GM23338 (cell line): ENCODE results near the gene MAGOHB. TPM values are rescaled to one million over a fixed set of nuclear protein-coding genes. Genes with fewer than 3 reads are reported as not detected.
A peak's percentile ranks its signal among the peaks of the same experiment; 100 is the strongest.

Experiments used
- ATAC-seq: fragments of 200-7000 bp; cut with Tn5 transposase; 3 replicates; pipeline ENCODE4 v1.9.1; 2020
- DNase-seq: peaks from one replicate; pipeline ENCODE4 v3.0.0-alpha.2; 2015; ENCODE audit warnings: low spot score
- H2AFZ ChIP-seq: fragments of 200-600 bp; sonication (generic); 2 replicates; pipeline ENCODE4 v1.8.0; 2016; ENCODE audit warnings: antibody characterized with exemption, mild to moderate bottlenecking, moderate library complexity
- H3F3A ChIP-seq: fragments of 200-600 bp; sonication (generic); replicated peaks from 2 replicates; pipeline ENCODE4 v1.8.0; 2017; ENCODE audit warnings: antibody characterized with exemption, mixed run types, low read depth
- H3K27ac ChIP-seq: fragments of 200-600 bp; sonication (generic); 2 replicates; pipeline ENCODE4 v1.6.1; 2016; ENCODE audit warnings: low read depth
- H3K27me3 ChIP-seq: fragments of 200-600 bp; sonication (generic); 2 replicates; pipeline ENCODE4 v1.8.0; 2016; ENCODE audit warnings: mild to moderate bottlenecking, mixed run types, moderate library complexity; ENCODE audit not compliant: insufficient read depth
- H3K36me3 ChIP-seq: fragments of 200-600 bp; sonication (generic); 2 replicates; pipeline ENCODE4 v1.8.0; 2016; ENCODE audit warnings: mild to moderate bottlenecking; ENCODE audit not compliant: insufficient read depth
- H3K4me1 ChIP-seq: fragments of 200-600 bp; sonication (generic); 2 replicates; pipeline ENCODE4 v1.8.0; 2016; ENCODE audit warnings: mild to moderate bottlenecking, moderate library complexity; ENCODE audit not compliant: insufficient read depth
- H3K4me2 ChIP-seq: fragments of 200-600 bp; sonication (generic); 2 replicates; pipeline ENCODE4 v1.7.1; 2017; ENCODE audit warnings: mixed run types
- H3K4me3 ChIP-seq: fragments of 200-600 bp; sonication (generic); 2 replicates; pipeline ENCODE4 v1.6.1; 2016; ENCODE audit warnings: mixed run types
- H3K79me2 ChIP-seq: fragments of 200-600 bp; sonication (generic); replicated peaks from 2 replicates; pipeline ENCODE4 v1.8.0; 2017; ENCODE audit warnings: mild to moderate bottlenecking; ENCODE audit not compliant: insufficient read depth
- H3K9me2 ChIP-seq: fragments of 200-600 bp; sonication (generic); 2 replicates; pipeline ENCODE4 v1.8.0; 2017; ENCODE audit not compliant: insufficient read depth
- H4K20me1 ChIP-seq: fragments of 200-600 bp; sonication (generic); replicated peaks from 2 replicates; pipeline ENCODE4 v1.8.0; 2017; ENCODE audit warnings: mild to moderate bottlenecking; ENCODE audit not compliant: insufficient read depth
- H3K27ac Mint-ChIP-seq: 2 replicates; pipeline ENCODE4 v1.8.0; 2020; ENCODE audit warnings: inconsistent platforms, mild to moderate bottlenecking, moderate library complexity, mixed read lengths
- H3K27me3 Mint-ChIP-seq: 3 replicates; pipeline ENCODE4 v1.8.0; 2022; ENCODE audit warnings: low read depth, mild to moderate bottlenecking, moderate library complexity, mixed read lengths, inconsistent platforms; ENCODE audit not compliant: insufficient read depth, poor library complexity
- H3K36me3 Mint-ChIP-seq: 3 replicates; pipeline ENCODE4 v1.8.0; 2021; ENCODE audit warnings: low read depth, mild to moderate bottlenecking, inconsistent platforms, moderate library complexity, mixed read lengths
- H3K4me1 Mint-ChIP-seq: 3 replicates; pipeline ENCODE4 v1.8.0; 2020; ENCODE audit warnings: mild to moderate bottlenecking, inconsistent platforms, mixed read lengths
- H3K4me3 Mint-ChIP-seq: 3 replicates; pipeline ENCODE4 v1.8.0; 2021; ENCODE audit warnings: moderate library complexity, mild to moderate bottlenecking, inconsistent platforms, mixed read lengths
- H3K9me3 Mint-ChIP-seq: 3 replicates; pipeline ENCODE4 v1.8.0; 2020; ENCODE audit warnings: moderate library complexity, mild to moderate bottlenecking, inconsistent platforms, mixed read lengths
- CREB1 ChIP-seq: fragments of 250-450 bp; sonication (Bioruptor Pico); IDR thresholded peaks from 2 replicates; pipeline ENCODE4 v1.5.0; 2020; ENCODE audit warnings: low read depth, mild to moderate bottlenecking, moderate library complexity
- EZH2phosphoT487 ChIP-seq: fragments of 200-600 bp; sonication (generic); IDR thresholded peaks from one replicate; pipeline ENCODE4 v1.8.1; 2018; ENCODE audit warnings: antibody characterized with exemption; ENCODE audit not compliant: unreplicated experiment
- JUNB ChIP-seq: IDR thresholded peaks from one replicate; pipeline ENCODE4 v1.6.1; 2016; ENCODE audit warnings: antibody characterized with exemption; ENCODE audit not compliant: unreplicated experiment
- NANOG ChIP-seq: IDR thresholded peaks from 2 replicates; pipeline ENCODE4 v1.6.1; 2016; ENCODE audit warnings: antibody characterized with exemption, borderline replicate concordance
- POLR2AphosphoS5 ChIP-seq: IDR thresholded peaks from 2 replicates; pipeline ENCODE4 v1.6.1; 2016; ENCODE audit warnings: antibody characterized with exemption, low read depth
- ZNF331 ChIP-seq: fragments of 250-450 bp; sonication (Bioruptor Pico); IDR thresholded peaks from 2 replicates; pipeline ENCODE4 v1.5.0; 2020; ENCODE audit warnings: low read depth, mild to moderate bottlenecking, moderate library complexity
- polyA plus RNA-seq: library from polyadenylated mRNA; unstranded; fragments of >200 nt; fragmentation: Nextera tagmentation; extraction: Ambion mirVana; gene quantifications from 2 replicates; pipeline ENCODE4 v1.2.1, GENCODE V29; 2016
- total RNA-seq: library from RNA; depleted of rRNA; stranded (reverse); fragments of >200 nt; shearing (Covaris generic); gene quantifications from 2 replicates; pipeline ENCODE4 v1.2.3, GENCODE V29; 2014
- TF ChIP-seq, protein P1 (sequence below), 2 experiments: fragments of 200-600 bp in 1 of 2; sonication (generic) in 1 of 2; conservative IDR thresholded peaks; 2 replicates each; pipeline versions ENCODE4 v1.5.1 to v1.6.1; 2016 to 2017; ENCODE audit warnings: antibody characterized with exemption in 2 of 2, low read depth in 2 of 2, mild to moderate bottlenecking in 2 of 2, moderate library complexity in 1 of 2
- TF ChIP-seq, protein P2 (sequence below): IDR thresholded peaks from one replicate; pipeline ENCODE4 v1.6.1; 2018; ENCODE audit warnings: antibody characterized with exemption; ENCODE audit not compliant: unreplicated experiment

MAGOHB gene
- total and polyA plus RNA-seq, 2 experiments from 2014 or later = 38.5 to 175 TPM

DNA sequence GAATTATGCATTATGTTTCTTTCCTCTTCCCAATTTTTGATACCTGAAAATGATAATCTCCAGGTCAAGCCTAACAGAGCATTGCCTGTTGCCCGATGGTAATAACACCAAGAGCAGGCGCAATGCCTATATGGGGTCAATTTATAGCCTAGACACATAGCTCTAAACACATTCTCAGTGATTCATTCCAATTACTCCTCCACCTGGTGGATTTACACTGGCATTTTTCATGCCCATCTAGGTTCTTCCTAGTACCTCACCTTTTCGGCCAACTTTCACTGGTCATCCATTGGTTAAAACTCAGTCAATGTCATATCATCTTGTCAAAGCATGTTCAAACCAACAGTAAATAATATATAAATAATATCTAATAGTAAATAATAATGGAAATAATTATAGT, 54.6 kb downstream of the MAGOHB start:
- peaks cover 3% of the 10 kb centered on the region for H3K27me3 Mint-ChIP-seq

DNA sequence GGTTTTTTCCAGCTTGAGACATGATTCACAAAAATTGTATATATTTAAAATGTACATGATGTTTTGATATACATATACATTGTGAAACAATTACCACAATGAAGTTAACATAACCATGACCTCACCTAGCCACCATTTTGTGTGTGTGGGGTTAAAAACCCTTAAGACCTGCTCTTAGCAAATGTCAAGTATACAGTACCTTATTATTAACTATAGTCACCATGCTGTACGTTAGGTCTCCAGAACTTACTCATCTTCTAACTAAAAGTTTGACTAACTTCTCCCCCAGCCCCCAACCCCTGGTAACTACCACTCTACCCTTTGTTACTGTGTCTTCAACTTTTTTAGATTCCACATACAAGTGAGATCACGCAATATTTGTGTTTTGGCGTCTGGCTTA, 55.1 kb downstream of the MAGOHB start:
- Histone ChIP-seq H4K20me1 (no peaks in the 10 kb centered on the region), H3K9me2 (no peaks in the 10 kb centered on the region), H2AFZ (no peak overlapping the region), H3K4me3 (no peak overlapping the region), H3K27ac (no peak overlapping the region), H3K4me1 (0 out of 2 replicates have a peak, but pooled peaks cover 6% of the 10 kb centered on the region), H3F3A (no peaks in the 10 kb centered on the region), H3K27me3 (no peaks in the 10 kb centered on the region), H3K4me2 (no peak overlapping the region), H3K79me2 (no peaks in the 10 kb centered on the region), H3K36me3 (no peaks in the 10 kb centered on the region)
- Mint-ChIP-seq H3K9me3 (no peaks in the 10 kb centered on the region; the same call in 2 of the 3 replicates), H3K27me3 (peaks cover 3% of the 10 kb centered on the region), H3K4me3 (no peak overlapping the region), H3K4me1 (peaks cover 11% of the 10 kb centered on the region; the same call in 2 of the 3 replicates), H3K36me3 (no peaks in the 10 kb centered on the region; the same call in 2 of the 3 replicates), H3K27ac (no peak overlapping the region)
- DNase-seq (no peak), ATAC-seq (no peak)
- TF ChIP-seq, protein P1, sequence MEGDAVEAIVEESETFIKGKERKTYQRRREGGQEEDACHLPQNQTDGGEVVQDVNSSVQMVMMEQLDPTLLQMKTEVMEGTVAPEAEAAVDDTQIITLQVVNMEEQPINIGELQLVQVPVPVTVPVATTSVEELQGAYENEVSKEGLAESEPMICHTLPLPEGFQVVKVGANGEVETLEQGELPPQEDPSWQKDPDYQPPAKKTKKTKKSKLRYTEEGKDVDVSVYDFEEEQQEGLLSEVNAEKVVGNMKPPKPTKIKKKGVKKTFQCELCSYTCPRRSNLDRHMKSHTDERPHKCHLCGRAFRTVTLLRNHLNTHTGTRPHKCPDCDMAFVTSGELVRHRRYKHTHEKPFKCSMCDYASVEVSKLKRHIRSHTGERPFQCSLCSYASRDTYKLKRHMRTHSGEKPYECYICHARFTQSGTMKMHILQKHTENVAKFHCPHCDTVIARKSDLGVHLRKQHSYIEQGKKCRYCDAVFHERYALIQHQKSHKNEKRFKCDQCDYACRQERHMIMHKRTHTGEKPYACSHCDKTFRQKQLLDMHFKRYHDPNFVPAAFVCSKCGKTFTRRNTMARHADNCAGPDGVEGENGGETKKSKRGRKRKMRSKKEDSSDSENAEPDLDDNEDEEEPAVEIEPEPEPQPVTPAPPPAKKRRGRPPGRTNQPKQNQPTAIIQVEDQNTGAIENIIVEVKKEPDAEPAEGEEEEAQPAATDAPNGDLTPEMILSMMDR (conservative IDR thresholded peaks at IDR 0.05; ENCODE audit: low read depth in 2 of 2) = no peak
- TF ChIP-seq ZNF331 (CRISPR knock-in tag) (no peak), CREB1 (CRISPR knock-in tag) (no peak), POLR2AphosphoS5 (no peak), EZH2phosphoT487 (no peak), JUNB (no peak), NANOG (no peak)

More for the DNA sequence above, 54.6 kb downstream of the MAGOHB start:
- Mint-ChIP-seq H3K9me3 (no peaks in the 10 kb centered on the region; the same call in 2 of the 3 replicates), H3K4me1 (peaks cover 11% of the 10 kb centered on the region; the same call in 2 of the 3 replicates), H3K4me3 (no peak overlapping the region), H3K27ac (no peak overlapping the region), H3K36me3 (no peaks in the 10 kb centered on the region)
- Histone ChIP-seq H4K20me1 (no peaks in the 10 kb centered on the region), H3K4me2 (no peak overlapping the region), H3K9me2 (no peaks in the 10 kb centered on the region), H3K79me2 (no peaks in the 10 kb centered on the region), H3K27me3 (no peaks in the 10 kb centered on the region), H3K4me1 (0 out of 2 replicates have a peak, but pooled peaks cover 6% of the 10 kb centered on the region), H3K27ac (no peak overlapping the region), H2AFZ (no peak overlapping the region), H3K36me3 (no peaks in the 10 kb centered on the region), H3K4me3 (no peak overlapping the region), H3F3A (no peaks in the 10 kb centered on the region)
- DNase-seq = peak; percentile 9
- TF ChIP-seq, protein P1 (conservative IDR thresholded peaks at IDR 0.05; ENCODE audit: low read depth in 2 of 2) = peak in 1 of 2 experiments; percentile 38; a peak in 2 of 4 replicates
- TF ChIP-seq, protein P2, sequence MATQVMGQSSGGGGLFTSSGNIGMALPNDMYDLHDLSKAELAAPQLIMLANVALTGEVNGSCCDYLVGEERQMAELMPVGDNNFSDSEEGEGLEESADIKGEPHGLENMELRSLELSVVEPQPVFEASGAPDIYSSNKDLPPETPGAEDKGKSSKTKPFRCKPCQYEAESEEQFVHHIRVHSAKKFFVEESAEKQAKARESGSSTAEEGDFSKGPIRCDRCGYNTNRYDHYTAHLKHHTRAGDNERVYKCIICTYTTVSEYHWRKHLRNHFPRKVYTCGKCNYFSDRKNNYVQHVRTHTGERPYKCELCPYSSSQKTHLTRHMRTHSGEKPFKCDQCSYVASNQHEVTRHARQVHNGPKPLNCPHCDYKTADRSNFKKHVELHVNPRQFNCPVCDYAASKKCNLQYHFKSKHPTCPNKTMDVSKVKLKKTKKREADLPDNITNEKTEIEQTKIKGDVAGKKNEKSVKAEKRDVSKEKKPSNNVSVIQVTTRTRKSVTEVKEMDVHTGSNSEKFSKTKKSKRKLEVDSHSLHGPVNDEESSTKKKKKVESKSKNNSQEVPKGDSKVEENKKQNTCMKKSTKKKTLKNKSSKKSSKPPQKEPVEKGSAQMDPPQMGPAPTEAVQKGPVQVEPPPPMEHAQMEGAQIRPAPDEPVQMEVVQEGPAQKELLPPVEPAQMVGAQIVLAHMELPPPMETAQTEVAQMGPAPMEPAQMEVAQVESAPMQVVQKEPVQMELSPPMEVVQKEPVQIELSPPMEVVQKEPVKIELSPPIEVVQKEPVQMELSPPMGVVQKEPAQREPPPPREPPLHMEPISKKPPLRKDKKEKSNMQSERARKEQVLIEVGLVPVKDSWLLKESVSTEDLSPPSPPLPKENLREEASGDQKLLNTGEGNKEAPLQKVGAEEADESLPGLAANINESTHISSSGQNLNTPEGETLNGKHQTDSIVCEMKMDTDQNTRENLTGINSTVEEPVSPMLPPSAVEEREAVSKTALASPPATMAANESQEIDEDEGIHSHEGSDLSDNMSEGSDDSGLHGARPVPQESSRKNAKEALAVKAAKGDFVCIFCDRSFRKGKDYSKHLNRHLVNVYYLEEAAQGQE = no peak
- ATAC-seq = no peak
